H7 (cell line): ENCODE results near the gene MRTFA. TPM values are rescaled to one million over a fixed set of nuclear protein-coding genes. Genes with fewer than 3 reads are reported as not detected.

Experiments
- DNase-seq: peaks from one replicate; pipeline ENCODE4 v3.0.0; 2012
- H3K27me3 ChIP-seq: 2 replicates; pipeline ENCODE4 v1.6.0; 2011; ENCODE audit warnings: mild to moderate bottlenecking, low read length; ENCODE audit not compliant: control insufficient read depth, insufficient read depth
- H3K36me3 ChIP-seq: replicated peaks from 2 replicates; pipeline ENCODE4 v1.5.1; 2011; ENCODE audit warnings: low read length; ENCODE audit not compliant: control insufficient read depth, insufficient read depth
- H3K4me3 ChIP-seq: 2 replicates; pipeline ENCODE4 v1.5.1; 2011; ENCODE audit warnings: low read depth, mild to moderate bottlenecking, control low read depth, low read length, moderate library complexity; ENCODE audit not compliant: insufficient read depth
- total RNA-seq: library from RNA; depleted of rRNA; stranded (reverse); fragments of >200 nt; shearing (Covaris generic); gene quantifications from 2 replicates; pipeline ENCODE4 v1.2.3, GENCODE V29; 2014

The MRTFA gene
- total RNA-seq, 1 experiment from 2014 or later = 26.2 TPM

GRCh38 chr22:40525250-40525884, 111.2 kb downstream of the MRTFA start:
- Histone ChIP-seq H3K36me3 (no peaks in the 10 kb centered on the region), H3K27me3 (no peaks in the 10 kb centered on the region), H3K4me3 (no peak overlapping the region)
- no peak for DNase-seq

GRCh38 chr22:40524392-40525249, 111.9 kb downstream of the MRTFA start:
- Histone ChIP-seq H3K4me3 (no peak overlapping the region), H3K27me3 (no peaks in the 10 kb centered on the region), H3K36me3 (no peaks in the 10 kb centered on the region)
- no peak for DNase-seq

- Histone ChIP-seq H3K27me3 (no peaks in the 10 kb centered on the region), H3K4me3 (no peak overlapping the region), H3K36me3 (no peaks in the 10 kb centered on the region)
- no peak for DNase-seq
Observed at GRCh38 chr22:40522141-40522540, 114.4 kb downstream of the MRTFA start.

GRCh38 chr22:40521046-40521445, 115.5 kb downstream of the MRTFA start:
- Histone ChIP-seq H3K4me3 (no peak overlapping the region), H3K27me3 (no peaks in the 10 kb centered on the region), H3K36me3 (no peaks in the 10 kb centered on the region)
- DNase-seq = no peak

GRCh38 chr22:40520562-40520961, 116.0 kb downstream of the MRTFA start:
- DNase-seq = no peak
- H3K36me3 ChIP-seq = no peaks in the 10 kb centered on the region
- H3K27me3 ChIP-seq = no peaks in the 10 kb centered on the region
- no peak overlapping the region for H3K4me3 ChIP-seq

- Histone ChIP-seq H3K27me3 (no peaks in the 10 kb centered on the region), H3K36me3 (no peaks in the 10 kb centered on the region), H3K4me3 (no peak overlapping the region)
- DNase-seq = no peak
Observed at GRCh38 chr22:40519948-40520331, 116.6 kb downstream of the MRTFA start.

GRCh38 chr22:40519284-40519947, 117.1 kb downstream of the MRTFA start:
- no peak for DNase-seq
- Histone ChIP-seq H3K4me3 (no peak overlapping the region), H3K36me3 (no peaks in the 10 kb centered on the region), H3K27me3 (no peaks in the 10 kb centered on the region)

- no peak overlapping the region for H3K4me3 ChIP-seq
- H3K36me3 ChIP-seq = no peaks in the 10 kb centered on the region
- no peaks in the 10 kb centered on the region for H3K27me3 ChIP-seq
- no peak for DNase-seq
Observed at GRCh38 chr22:40518840-40519239, 117.7 kb downstream of the MRTFA start.

GRCh38 chr22:40517631-40518030, 118.9 kb downstream of the MRTFA start:
- peak; percentile 21 for DNase-seq

GRCh38 chr22:40516416-40516815, 120.1 kb downstream of the MRTFA start:
- no peak for DNase-seq
- Histone ChIP-seq H3K4me3 (no peak overlapping the region), H3K36me3 (no peaks in the 10 kb centered on the region), H3K27me3 (no peaks in the 10 kb centered on the region)

More at GRCh38 chr22:40517631-40518030, 118.9 kb downstream of the MRTFA start:
- Histone ChIP-seq H3K27me3 (no peaks in the 10 kb centered on the region), H3K4me3 (no peak overlapping the region), H3K36me3 (no peaks in the 10 kb centered on the region)

GRCh38 chr22:40512426-40513136, 123.9 kb downstream of the MRTFA start:
- H3K27me3 ChIP-seq = no peaks in the 10 kb centered on the region
- H3K36me3 ChIP-seq = no peaks in the 10 kb centered on the region
- H3K4me3 ChIP-seq = no peak overlapping the region
- no peak for DNase-seq

GRCh38 chr22:40511604-40512003, 124.9 kb downstream of the MRTFA start:
- no peak for DNase-seq
- Histone ChIP-seq H3K36me3 (no peaks in the 10 kb centered on the region), H3K27me3 (no peaks in the 10 kb centered on the region), H3K4me3 (no peak overlapping the region)

- Histone ChIP-seq H3K36me3 (no peaks in the 10 kb centered on the region), H3K4me3 (no peak overlapping the region), H3K27me3 (no peaks in the 10 kb centered on the region)
- no peak for DNase-seq
Observed at GRCh38 chr22:40510631-40511364, 125.7 kb downstream of the MRTFA start.
